ENCODE data around the gene SSBP3.

Gene SSBP3

DNA sequence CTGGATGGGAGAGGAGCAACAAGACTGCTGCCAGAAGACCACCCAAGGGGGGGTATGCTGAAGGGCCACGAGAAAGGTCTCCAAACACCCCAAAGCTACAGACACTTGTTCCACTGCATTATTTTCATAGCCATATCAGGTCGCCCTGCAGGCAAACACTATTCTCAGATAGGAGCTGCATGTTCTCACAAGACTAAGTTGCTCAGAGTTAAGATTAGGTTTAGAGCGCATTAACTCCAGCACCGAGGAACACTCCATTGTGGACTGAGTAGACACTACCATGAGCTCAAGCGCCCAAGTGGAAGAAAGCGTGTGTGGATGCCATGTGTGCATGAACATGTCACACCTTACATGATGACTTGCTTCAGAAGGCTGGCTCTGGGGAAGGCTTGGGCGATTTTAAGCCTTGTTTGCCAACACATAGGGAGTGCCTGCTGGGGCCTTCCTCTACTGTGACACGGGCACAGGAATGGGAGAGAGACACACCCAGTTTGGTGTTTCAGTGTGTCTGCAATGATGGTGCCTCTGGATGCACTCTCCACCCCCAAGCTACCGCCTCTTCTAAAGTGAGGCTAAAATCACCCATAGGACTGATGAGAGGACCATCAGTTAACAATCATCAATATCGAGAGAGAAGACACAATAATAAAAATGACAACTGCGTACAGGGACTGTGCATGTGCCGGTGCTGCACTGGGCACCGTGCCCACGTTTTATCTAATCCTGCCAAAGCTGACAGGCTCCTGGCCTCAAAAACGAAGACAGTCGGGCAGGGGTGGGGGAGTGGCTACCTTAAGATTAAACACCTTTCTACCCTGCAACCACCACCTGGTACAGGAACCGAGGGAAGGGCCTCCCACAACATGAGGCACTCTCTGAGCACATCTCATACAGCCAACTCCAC is 34.9 kb downstream of the SSBP3 start:
- in situ Hi-C loops (cut with MboI; ENCODE audit: low pct_unique_long_range_greater_than_20kb, low sequenced_read_pairs, unreplicated experiment) = no loop called here
- TF ChIP-seq, protein P1, sequence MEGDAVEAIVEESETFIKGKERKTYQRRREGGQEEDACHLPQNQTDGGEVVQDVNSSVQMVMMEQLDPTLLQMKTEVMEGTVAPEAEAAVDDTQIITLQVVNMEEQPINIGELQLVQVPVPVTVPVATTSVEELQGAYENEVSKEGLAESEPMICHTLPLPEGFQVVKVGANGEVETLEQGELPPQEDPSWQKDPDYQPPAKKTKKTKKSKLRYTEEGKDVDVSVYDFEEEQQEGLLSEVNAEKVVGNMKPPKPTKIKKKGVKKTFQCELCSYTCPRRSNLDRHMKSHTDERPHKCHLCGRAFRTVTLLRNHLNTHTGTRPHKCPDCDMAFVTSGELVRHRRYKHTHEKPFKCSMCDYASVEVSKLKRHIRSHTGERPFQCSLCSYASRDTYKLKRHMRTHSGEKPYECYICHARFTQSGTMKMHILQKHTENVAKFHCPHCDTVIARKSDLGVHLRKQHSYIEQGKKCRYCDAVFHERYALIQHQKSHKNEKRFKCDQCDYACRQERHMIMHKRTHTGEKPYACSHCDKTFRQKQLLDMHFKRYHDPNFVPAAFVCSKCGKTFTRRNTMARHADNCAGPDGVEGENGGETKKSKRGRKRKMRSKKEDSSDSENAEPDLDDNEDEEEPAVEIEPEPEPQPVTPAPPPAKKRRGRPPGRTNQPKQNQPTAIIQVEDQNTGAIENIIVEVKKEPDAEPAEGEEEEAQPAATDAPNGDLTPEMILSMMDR (IDR thresholded peaks at IDR 0.05; ENCODE audit: extremely low read depth, insufficient read depth, missing control alignments) = no peak
- no peak for DNase-seq (ENCODE audit: low spot score)

DNA sequence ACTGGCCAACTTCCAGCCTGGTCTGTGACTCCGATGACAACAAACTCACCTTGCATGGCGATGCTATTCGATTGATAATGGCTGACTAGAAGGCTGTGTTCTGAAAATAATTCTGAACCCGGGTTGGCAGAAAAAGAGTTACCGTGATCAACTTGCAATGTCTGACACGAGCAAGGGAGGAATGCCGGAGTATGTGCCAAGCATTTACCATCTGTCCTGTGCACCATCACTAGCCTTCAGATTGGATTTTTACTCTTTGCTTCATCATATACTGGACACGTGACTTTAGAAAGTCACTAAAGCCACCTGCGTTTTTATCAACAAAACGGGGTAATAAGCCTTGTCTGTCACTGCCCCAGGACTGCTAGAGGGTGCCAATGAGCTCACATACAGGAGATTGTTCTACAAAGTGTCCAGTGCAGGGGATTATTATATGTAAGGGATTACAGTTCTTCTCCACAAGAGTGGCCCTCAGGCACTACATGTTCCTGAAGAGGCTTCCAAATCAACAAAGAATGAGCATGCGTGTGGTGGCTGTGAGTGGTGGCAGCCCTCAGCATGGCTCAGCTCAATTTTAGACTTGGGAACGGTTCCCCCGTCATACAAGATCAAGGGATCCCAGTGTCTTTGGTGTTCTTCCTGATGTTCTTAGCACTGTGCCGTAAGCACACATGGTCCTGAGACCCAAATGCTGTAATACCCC is 35.8 kb downstream of the SSBP3 start:
- TF ChIP-seq, protein P1 (IDR thresholded peaks at IDR 0.05; ENCODE audit: extremely low read depth, insufficient read depth, missing control alignments) = no peak
- no peak for DNase-seq (ENCODE audit: low spot score)
- in situ Hi-C loops (cut with MboI; ENCODE audit: low pct_unique_long_range_greater_than_20kb, low sequenced_read_pairs, unreplicated experiment) = no loop called here

DNA sequence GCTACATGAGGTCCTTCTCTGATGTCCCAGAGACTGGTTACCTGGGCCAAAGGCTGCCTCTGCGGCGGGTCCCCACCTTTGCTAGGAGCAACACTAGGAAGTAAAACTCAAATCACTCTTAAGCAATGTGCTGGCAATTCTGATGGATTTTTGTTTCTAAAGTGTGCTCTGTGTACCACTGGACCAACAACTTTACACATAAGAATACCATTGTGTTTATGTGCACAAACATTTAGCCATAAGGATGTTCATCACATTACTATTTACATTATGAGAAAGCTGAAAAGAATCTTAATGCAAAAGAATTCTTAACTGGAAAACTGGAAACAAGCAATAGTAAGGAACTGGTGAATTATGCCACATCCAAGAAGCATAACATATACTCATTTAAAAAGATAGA is 38.6 kb downstream of the SSBP3 start:
- TF ChIP-seq, protein P1 (IDR thresholded peaks at IDR 0.05; ENCODE audit: extremely low read depth, insufficient read depth, missing control alignments) = no peak

DNA sequence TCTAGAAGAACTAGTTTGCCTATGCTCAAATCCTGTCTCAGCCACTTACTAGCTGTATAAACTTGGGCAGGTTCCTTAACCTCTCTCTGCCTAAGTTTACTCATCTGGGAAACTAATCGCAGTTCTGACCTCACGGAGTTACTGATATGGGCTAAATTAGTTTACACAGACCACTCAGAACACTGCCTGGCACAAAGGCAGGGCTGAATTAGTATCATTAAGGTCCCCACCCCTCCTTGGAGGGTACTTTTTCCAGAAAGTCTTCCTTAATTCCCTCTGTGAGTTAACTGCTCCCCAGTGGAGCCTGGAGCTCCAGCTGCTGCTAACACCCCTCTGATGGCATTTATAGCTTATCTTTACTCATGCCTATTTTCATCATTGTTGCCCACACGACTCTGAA is 40.3 kb downstream of the SSBP3 start:
- TF ChIP-seq, protein P1 (IDR thresholded peaks at IDR 0.05; ENCODE audit: extremely low read depth, insufficient read depth, missing control alignments) = no peak
- in situ Hi-C loops (cut with MboI; ENCODE audit: low pct_unique_long_range_greater_than_20kb, low sequenced_read_pairs, unreplicated experiment) = no loop called here
- no peak for DNase-seq (ENCODE audit: low spot score)

More for the DNA sequence above, 38.6 kb downstream of the SSBP3 start:
- in situ Hi-C loops (cut with MboI; ENCODE audit: low pct_unique_long_range_greater_than_20kb, low sequenced_read_pairs, unreplicated experiment) = no loop called here
- DNase-seq (ENCODE audit: low spot score) = no peak

DNA sequence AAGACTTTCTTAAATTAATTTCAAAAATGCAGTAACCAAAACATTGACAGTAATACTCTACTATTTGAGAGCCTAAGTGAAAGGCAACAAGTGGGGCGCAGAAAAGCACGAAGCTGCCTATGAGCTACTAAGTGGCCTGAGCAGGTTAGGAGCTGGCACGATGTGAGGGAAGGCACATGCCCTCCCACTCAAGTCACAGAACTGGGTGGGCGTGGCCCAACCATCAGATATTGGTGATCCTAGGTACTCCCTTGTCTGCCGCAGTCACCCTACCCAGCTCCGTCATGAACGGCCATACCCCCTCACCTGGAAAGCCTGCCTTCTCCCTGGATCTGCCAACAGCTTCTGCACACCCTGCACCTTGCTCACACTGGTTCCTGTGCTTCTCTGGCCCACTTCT is 40.8 kb downstream of the SSBP3 start:
- DNase-seq (ENCODE audit: low spot score) = no peak
- TF ChIP-seq, protein P1 (IDR thresholded peaks at IDR 0.05; ENCODE audit: extremely low read depth, insufficient read depth, missing control alignments) = no peak
- in situ Hi-C loops (cut with MboI; ENCODE audit: low pct_unique_long_range_greater_than_20kb, low sequenced_read_pairs, unreplicated experiment) = no loop called here

DNA sequence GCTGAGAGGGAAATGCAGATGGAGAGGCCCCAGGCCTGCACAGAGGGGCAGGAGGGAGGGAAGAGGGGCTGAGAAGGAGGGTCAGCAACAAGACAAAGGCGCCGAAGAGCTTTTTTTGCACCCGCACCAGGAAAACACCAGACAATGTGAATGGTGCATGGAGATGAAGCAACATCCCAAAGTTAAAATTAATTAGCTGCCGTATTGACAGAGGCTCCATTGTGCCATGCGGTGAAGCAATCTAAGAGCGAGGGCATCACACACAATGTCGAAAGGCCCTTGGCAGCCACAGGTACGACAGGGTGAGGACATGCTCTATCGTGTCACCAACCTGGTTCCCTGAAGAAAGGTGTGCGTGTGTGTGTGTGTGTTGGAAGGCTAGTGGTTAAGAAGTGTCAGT is 41.2 kb downstream of the SSBP3 start:
- DNase-seq (ENCODE audit: low spot score) = no peak
- TF ChIP-seq, protein P1 (IDR thresholded peaks at IDR 0.05; ENCODE audit: extremely low read depth, insufficient read depth, missing control alignments) = no peak
- in situ Hi-C loops (cut with MboI; ENCODE audit: low pct_unique_long_range_greater_than_20kb, low sequenced_read_pairs, unreplicated experiment) = no loop called here

Measured in GM13977 (cell line).